OCI-LY3 (cell line): Measurements from ENCODE around the gene OMG.

Experiments
- EZH2phosphoT487 ChIP-seq: fragments of 200-600 bp; shearing (Covaris generic); IDR thresholded peaks from 2 replicates; pipeline ENCODE4 v1.6.1; 2018; ENCODE audit warnings: antibody characterized with exemption, mixed run types, low read depth
- TF ChIP-seq, protein P1 (sequence below): fragments of 200-600, 300-600 bp; sonication (generic); IDR thresholded peaks from 2 replicates; pipeline ENCODE4 v1.5.1; 2014; ENCODE audit warnings: antibody characterized with exemption, low read length, low read depth

DNA sequence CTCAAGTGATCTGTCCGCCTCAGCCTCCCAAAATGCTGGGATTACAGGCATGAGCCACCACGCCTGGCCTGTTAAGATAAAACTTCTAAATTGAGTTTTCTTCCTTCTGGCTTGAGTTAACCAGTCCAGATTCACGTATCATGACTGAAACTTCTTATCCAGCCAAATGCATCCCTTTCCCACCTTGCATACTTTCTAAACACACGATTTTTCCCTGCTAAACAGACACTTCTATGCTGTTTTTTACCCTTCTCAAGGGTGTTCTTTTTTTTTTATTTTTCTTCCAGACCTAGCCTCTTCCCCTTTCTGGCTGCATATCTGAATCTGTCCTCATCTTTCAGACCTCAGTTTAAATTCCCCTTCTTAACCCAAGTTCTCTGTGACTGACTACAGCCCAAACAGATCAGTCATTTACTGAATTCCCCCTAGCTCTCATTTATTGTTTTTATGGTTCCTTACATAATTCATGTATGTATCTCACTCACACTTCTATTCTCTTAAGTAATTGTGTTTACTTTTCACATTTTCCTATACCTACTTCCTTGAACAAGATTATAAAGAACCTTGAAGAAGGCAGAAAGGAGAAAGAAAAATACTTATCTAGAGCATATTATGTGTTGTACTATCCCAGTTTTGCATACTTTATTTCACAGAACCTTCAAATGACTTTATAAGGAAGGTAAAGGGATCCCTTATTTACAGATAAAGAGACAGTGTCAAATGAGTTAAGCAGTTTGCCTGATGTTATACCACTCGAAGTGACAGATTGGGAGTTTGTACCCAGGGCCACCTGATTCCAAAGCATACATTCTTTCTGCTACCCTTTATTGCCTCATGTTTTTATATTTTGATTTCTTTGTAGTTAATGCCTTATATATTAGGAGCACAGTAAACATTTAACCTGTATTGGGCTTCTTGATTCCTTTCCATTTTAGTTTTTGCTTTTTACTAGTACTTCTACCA lies 11.6 kb upstream of the OMG start:
- TF ChIP-seq, protein P1, sequence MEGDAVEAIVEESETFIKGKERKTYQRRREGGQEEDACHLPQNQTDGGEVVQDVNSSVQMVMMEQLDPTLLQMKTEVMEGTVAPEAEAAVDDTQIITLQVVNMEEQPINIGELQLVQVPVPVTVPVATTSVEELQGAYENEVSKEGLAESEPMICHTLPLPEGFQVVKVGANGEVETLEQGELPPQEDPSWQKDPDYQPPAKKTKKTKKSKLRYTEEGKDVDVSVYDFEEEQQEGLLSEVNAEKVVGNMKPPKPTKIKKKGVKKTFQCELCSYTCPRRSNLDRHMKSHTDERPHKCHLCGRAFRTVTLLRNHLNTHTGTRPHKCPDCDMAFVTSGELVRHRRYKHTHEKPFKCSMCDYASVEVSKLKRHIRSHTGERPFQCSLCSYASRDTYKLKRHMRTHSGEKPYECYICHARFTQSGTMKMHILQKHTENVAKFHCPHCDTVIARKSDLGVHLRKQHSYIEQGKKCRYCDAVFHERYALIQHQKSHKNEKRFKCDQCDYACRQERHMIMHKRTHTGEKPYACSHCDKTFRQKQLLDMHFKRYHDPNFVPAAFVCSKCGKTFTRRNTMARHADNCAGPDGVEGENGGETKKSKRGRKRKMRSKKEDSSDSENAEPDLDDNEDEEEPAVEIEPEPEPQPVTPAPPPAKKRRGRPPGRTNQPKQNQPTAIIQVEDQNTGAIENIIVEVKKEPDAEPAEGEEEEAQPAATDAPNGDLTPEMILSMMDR: no peak
- no peak for TF ChIP-seq EZH2phosphoT487
